ENCODE results near the gene MGAT4B.

DNA sequence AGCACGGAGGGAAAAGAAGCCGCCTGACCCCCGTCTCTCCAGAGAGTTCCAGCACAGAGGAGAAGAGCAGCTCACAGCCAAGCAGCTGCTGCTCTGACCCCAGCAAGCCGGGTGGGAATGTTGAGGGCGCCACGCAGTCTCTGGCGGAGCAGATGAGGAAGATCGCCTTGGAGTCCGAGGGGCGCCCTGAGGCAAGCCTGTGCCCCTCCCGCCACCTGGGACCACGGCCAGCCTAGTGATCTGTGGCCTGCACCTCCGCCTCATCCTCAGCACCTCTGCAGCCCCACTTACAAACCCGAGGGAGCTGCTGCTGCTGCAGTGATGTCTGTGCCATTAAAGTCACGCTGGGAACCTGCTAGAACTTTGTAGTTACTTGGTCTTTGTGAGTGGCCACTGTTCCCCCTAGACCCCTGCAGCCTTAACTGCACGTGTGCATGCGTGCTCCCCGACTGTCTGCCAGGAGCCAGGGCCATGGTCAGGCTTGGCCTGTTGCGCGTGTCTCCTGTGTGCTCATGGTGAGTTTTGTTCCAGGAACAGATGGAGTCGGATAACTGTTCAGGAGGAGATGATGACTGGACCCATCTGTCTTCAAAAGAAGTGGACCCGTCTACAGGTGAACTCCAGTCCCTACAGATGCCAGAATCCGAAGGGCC, 26.5 kb upstream of the MGAT4B start:
- TF ChIP-seq, protein P1, sequence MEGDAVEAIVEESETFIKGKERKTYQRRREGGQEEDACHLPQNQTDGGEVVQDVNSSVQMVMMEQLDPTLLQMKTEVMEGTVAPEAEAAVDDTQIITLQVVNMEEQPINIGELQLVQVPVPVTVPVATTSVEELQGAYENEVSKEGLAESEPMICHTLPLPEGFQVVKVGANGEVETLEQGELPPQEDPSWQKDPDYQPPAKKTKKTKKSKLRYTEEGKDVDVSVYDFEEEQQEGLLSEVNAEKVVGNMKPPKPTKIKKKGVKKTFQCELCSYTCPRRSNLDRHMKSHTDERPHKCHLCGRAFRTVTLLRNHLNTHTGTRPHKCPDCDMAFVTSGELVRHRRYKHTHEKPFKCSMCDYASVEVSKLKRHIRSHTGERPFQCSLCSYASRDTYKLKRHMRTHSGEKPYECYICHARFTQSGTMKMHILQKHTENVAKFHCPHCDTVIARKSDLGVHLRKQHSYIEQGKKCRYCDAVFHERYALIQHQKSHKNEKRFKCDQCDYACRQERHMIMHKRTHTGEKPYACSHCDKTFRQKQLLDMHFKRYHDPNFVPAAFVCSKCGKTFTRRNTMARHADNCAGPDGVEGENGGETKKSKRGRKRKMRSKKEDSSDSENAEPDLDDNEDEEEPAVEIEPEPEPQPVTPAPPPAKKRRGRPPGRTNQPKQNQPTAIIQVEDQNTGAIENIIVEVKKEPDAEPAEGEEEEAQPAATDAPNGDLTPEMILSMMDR (IDR thresholded peaks at IDR 0.05) = no peak
- no peak for TF ChIP-seq POLR2A (IDR thresholded peaks at IDR 0.05)
